ENCODE data around the gene MARCHF2. TPM values are rescaled to one million over a fixed set of nuclear protein-coding genes. Genes with fewer than 3 reads are reported as not detected.
"Not testable (repeated sequence)": the region's sequence is repeated elsewhere in the genome, so short reads cannot be mapped to it uniquely, and the experiment has no call there.

MARCHF2 gene
- total and polyA plus RNA-seq, 9 of the 15 experiments (the other 6 are each of a cell fraction or from before 2014, with no cell fraction given) = 0.39 to 6.4 (median 2.2) TPM

DNA sequence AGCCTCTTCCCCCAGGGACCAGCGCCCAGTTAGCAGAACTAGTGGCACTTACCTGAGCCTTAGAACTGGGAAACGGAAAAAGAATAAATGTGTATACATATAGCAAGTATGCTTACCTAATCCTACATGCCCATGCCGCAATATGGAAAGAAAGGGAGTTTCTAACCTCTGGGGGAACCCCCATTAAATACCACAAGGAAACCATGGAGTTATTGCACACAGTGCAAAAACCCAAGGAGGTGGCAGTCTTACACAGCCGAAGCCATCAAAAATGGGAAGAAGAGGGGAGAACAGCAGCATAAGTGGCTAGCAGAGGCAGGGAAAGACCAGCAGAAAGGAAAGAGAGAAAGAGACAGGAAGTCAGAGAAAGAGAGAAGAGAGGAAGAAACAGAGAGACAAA, 28.5 kb upstream of the MARCHF2 start:
- H3K9ac ChIP-seq (ENCODE audit: insufficient read depth in 1 of 2, low read depth in 2 of 2, low read length in 2 of 2); ATAC-seq; CTCF ChIA-PET (ENCODE audit: low intra/inter-chr PET ratio); H4K20me1 ChIP-seq (replicated peaks; ENCODE audit: control insufficient read depth, insufficient read depth, low read length); H2AFZ ChIP-seq (ENCODE audit: low read depth, low read length); H3K79me2 ChIP-seq (ENCODE audit: control insufficient read depth, insufficient read depth, low read length); H3K4me1 ChIP-seq (replicated peaks in 1 of 2; ENCODE audit: control insufficient read depth in 2 of 2, insufficient read depth in 2 of 2, low read length in 2 of 2); H3K27ac ChIP-seq (ENCODE audit: extremely low read depth, low read depth, low read length); in situ Hi-C loops (cut with MboI); H3K4me3 ChIP-seq; intact Hi-C loops (cut with micrococcal nuclease); H3K9me3 ChIP-seq (replicated peaks; ENCODE audit: control insufficient read depth, insufficient read depth, low read depth, low read length); H3K36me3 ChIP-seq (ENCODE audit: control insufficient read depth, insufficient read depth, low read length); FAIRE-seq; POLR2A ChIA-PET; BruUV-seq (replicated peaks); H3K4me2 ChIP-seq (ENCODE audit: insufficient read depth, low read length); DNase-seq (ENCODE audit: extremely low read depth in 1 of 4, low spot score in 3 of 4); H3K9me1 ChIP-seq (ENCODE audit: control insufficient read depth, insufficient read depth, low read length); H3K27me3 ChIP-seq (ENCODE audit: control insufficient read depth in 2 of 2, insufficient read depth in 2 of 2, low read length in 2 of 2): not testable (repeated sequence)
- 0 out of 2 replicates have a peak, but pooled peaks have one; percentile 30 for TF ChIP-seq ZNF512 (tag; IDR thresholded peaks at IDR 0.05)
- 51% methylated on average over 4 of the region's 4 CpGs for WGBS (ENCODE audit: insufficient coverage, low coverage, missing lambda C conversion rate)

GRCh38 chr19:8385103-8385502, 28.0 kb upstream of the MARCHF2 start:
- H3K27ac ChIP-seq (ENCODE audit: extremely low read depth, low read depth, low read length); H3K27me3 ChIP-seq (ENCODE audit: control insufficient read depth in 2 of 2, insufficient read depth in 2 of 2, low read length in 2 of 2); DNase-seq (ENCODE audit: extremely low read depth in 1 of 4, low spot score in 3 of 4); ATAC-seq; H3K4me2 ChIP-seq (ENCODE audit: insufficient read depth, low read length); H3K36me3 ChIP-seq (ENCODE audit: control insufficient read depth, insufficient read depth, low read length); FAIRE-seq; in situ Hi-C loops (cut with MboI); H3K9ac ChIP-seq (ENCODE audit: insufficient read depth in 1 of 2, low read depth in 2 of 2, low read length in 2 of 2); H3K79me2 ChIP-seq (ENCODE audit: control insufficient read depth, insufficient read depth, low read length); BruUV-seq (replicated peaks); H2AFZ ChIP-seq (ENCODE audit: low read depth, low read length); H4K20me1 ChIP-seq (replicated peaks; ENCODE audit: control insufficient read depth, insufficient read depth, low read length); H3K4me1 ChIP-seq (replicated peaks in 1 of 2; ENCODE audit: control insufficient read depth in 2 of 2, insufficient read depth in 2 of 2, low read length in 2 of 2); H3K9me3 ChIP-seq (replicated peaks; ENCODE audit: control insufficient read depth, insufficient read depth, low read depth, low read length); intact Hi-C loops (cut with micrococcal nuclease); H3K4me3 ChIP-seq; POLR2A ChIA-PET; H3K9me1 ChIP-seq (ENCODE audit: control insufficient read depth, insufficient read depth, low read length); TF ChIP-seq PBX2 (CRISPR knock-in tag; IDR thresholded peaks at IDR 0.05; ENCODE audit: low read depth): not testable (repeated sequence)
- 40% methylated on average over 2 of the region's 2 CpGs for WGBS (ENCODE audit: insufficient coverage, low coverage, missing lambda C conversion rate)
- CTCF ChIA-PET (ENCODE audit: low intra/inter-chr PET ratio) = interaction anchor here (0.6 kb wide), 1 partner anchor 13 kb away, joined by 4 read pairs; no protein-coding TSS in a partner anchor
- peak; percentile 58 for TF ChIP-seq PBX2 (tag; conservative IDR thresholded peaks at IDR 0.05; ENCODE audit: low read depth)
- peak; percentile 65 for TF ChIP-seq MEIS2 (IDR thresholded peaks at IDR 0.05; ENCODE audit: partially characterized antibody)

DNA sequence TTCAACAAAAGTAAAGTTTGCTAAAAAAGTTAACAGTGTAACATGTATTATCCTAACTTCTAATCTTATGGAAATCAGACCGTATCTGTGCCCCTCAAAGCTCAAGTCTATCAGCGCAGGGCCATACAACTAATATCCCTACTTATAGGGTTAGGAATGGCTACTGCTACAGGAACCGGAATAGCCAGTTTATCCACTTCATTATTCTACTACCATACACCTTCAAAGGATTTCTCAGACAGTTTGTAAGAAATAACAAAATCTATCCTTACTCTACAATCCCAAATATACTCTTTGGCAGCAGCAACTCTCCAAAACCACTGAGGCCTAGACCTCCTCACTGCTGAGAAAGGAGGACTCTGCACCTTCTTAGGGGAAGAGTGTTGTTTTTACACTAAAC, 27.5 kb upstream of the MARCHF2 start:
- H3K9ac ChIP-seq (ENCODE audit: insufficient read depth in 1 of 2, low read depth in 2 of 2, low read length in 2 of 2); DNase-seq (ENCODE audit: extremely low read depth in 1 of 4, low spot score in 3 of 4); H3K36me3 ChIP-seq (ENCODE audit: control insufficient read depth, insufficient read depth, low read length); in situ Hi-C loops (cut with MboI); ATAC-seq; H3K27ac ChIP-seq (ENCODE audit: extremely low read depth, low read depth, low read length); FAIRE-seq; H4K20me1 ChIP-seq (replicated peaks; ENCODE audit: control insufficient read depth, insufficient read depth, low read length); H3K79me2 ChIP-seq (ENCODE audit: control insufficient read depth, insufficient read depth, low read length); H3K4me2 ChIP-seq (ENCODE audit: insufficient read depth, low read length); H3K9me3 ChIP-seq (replicated peaks; ENCODE audit: control insufficient read depth, insufficient read depth, low read depth, low read length); H3K4me1 ChIP-seq (replicated peaks in 1 of 2; ENCODE audit: control insufficient read depth in 2 of 2, insufficient read depth in 2 of 2, low read length in 2 of 2); H3K4me3 ChIP-seq; H3K27me3 ChIP-seq (ENCODE audit: control insufficient read depth in 2 of 2, insufficient read depth in 2 of 2, low read length in 2 of 2); BruUV-seq (replicated peaks); intact Hi-C loops (cut with micrococcal nuclease); POLR2A ChIA-PET; H2AFZ ChIP-seq (ENCODE audit: low read depth, low read length); H3K9me1 ChIP-seq (ENCODE audit: control insufficient read depth, insufficient read depth, low read length): not testable (repeated sequence)
- WGBS (ENCODE audit: insufficient coverage, low coverage, missing lambda C conversion rate) = 79% methylated on average over 3 of the region's 3 CpGs
- CTCF ChIA-PET (ENCODE audit: low intra/inter-chr PET ratio) = interaction anchor here (0.6 kb wide), 1 partner anchor 13 kb away, joined by 4 read pairs; no protein-coding TSS in a partner anchor
